ENCODE data around the gene GTF2A1.

GRCh38 chr14:81263777-81264410 is 43.1 kb upstream of the GTF2A1 start:
- no peak for TF ChIP-seq ATF3 (IDR thresholded peaks at IDR 0.05)
- no peak for TF ChIP-seq GABPA (IDR thresholded peaks at IDR 0.05 in 1 of 2, conservative IDR thresholded peaks at IDR 0.05 in 1 of 2)
- no peak for TF ChIP-seq CTCF (IDR thresholded peaks at IDR 0.05; ENCODE audit: low read depth, low read length, missing input control)
- no peak for TF ChIP-seq YY1 (IDR thresholded peaks at IDR 0.05)
- no peak for TF ChIP-seq SP1 (IDR thresholded peaks at IDR 0.05)
- TF ChIP-seq JUND (IDR thresholded peaks at IDR 0.05) = no peak
- no peak for TF ChIP-seq TAF1 (conservative IDR thresholded peaks at IDR 0.05)
- no peak for TF ChIP-seq MAX (IDR thresholded peaks at IDR 0.05)
- no peak for TF ChIP-seq FOXA1 (IDR thresholded peaks at IDR 0.05)
- TF ChIP-seq EGR1 (IDR thresholded peaks at IDR 0.05; ENCODE audit: low read depth in 2 of 2) = no peak
- no peak for TF ChIP-seq HNF4G (IDR thresholded peaks at IDR 0.05)
- no peak for TF ChIP-seq REST (IDR thresholded peaks at IDR 0.05)
